ENCODE measurements around the gene TIMM22.

GRCh38 chr17:1003972-1004768 lies 7.2 kb downstream of the TIMM22 start:
- TF ChIP-seq, protein P1, sequence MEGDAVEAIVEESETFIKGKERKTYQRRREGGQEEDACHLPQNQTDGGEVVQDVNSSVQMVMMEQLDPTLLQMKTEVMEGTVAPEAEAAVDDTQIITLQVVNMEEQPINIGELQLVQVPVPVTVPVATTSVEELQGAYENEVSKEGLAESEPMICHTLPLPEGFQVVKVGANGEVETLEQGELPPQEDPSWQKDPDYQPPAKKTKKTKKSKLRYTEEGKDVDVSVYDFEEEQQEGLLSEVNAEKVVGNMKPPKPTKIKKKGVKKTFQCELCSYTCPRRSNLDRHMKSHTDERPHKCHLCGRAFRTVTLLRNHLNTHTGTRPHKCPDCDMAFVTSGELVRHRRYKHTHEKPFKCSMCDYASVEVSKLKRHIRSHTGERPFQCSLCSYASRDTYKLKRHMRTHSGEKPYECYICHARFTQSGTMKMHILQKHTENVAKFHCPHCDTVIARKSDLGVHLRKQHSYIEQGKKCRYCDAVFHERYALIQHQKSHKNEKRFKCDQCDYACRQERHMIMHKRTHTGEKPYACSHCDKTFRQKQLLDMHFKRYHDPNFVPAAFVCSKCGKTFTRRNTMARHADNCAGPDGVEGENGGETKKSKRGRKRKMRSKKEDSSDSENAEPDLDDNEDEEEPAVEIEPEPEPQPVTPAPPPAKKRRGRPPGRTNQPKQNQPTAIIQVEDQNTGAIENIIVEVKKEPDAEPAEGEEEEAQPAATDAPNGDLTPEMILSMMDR (conservative IDR thresholded peaks at IDR 0.05; ENCODE audit: low read depth, low read length), result no peak
- no peak for TF ChIP-seq EZH2 (IDR thresholded peaks at IDR 0.05; ENCODE audit: borderline replicate concordance, low read depth, low read length, poor library complexity, severe bottlenecking)

Data from A673 (cell line).